GM19240 (cell line): ENCODE results near the gene KIF20B.
"Not testable (repeated sequence)": the region's sequence is repeated elsewhere in the genome, so short reads cannot be mapped to it uniquely, and the experiment has no call there.

Experiments used
- DNase-seq: peaks from one replicate; pipeline ENCODE4 v3.0.0; 2011; ENCODE audit warnings: low spot score; ENCODE audit not compliant: insufficient read length

The KIF20B gene

GRCh38 chr10:89692416-89692815 lies 9.0 kb upstream of the KIF20B start:
- no peak for DNase-seq

DNA sequence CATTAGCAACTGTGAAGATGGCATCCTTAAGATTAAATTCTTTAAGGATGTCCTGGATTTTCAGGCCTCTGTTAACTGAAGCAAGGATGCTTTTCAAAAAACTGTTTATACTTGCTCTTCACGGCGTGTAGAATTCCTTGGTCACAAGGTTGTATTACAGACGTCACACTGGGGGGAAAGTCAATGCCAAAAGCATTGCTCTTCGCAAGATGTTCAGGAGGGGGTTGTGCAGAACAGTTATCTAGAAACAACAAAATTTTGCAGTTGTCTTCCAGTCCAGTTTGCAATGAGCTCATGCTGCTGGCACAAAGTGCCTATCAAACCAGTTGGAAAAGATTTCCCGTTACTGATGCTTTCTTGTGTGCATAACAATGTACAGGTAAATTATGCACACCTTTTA lies 8.2 kb upstream of the KIF20B start:
- no peak for DNase-seq

DNA sequence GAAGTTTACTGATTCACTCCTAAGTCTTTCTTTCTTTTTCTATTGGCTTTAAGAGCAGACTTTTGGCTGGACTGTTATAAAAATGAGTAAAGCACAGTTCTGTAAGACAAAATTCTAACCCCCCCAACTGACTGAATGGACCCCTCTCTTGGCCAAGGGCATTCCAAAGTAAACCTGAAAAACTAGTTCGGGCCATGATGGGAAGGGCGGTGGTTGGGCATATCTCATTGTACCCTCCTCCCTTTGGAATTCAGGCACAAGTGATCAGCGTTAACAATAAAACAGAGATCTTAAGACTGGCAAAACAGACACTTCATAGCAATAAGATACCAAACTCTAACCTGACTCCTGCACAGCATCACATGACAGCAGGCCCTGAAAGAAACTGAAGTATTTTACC lies 6.1 kb upstream of the KIF20B start:
- DNase-seq: no peak

DNA sequence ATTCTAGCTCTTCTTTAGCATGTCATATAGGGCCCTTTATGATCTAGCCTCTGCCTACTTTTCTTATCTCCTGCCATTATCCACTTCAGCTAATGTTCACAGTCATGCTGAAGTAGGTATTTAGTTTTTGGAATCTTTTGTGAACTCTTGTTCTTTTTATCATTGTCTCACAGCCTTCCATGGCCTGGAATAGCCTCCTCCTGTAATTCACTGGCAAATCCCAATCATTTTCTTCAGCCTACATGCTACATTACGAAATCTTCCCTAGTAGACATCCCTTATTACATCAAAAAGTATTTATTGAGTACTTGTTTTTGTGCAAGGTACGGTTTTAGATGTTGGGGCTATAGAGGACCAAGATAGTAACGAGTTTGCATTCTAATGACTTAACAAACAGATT lies 3.4 kb upstream of the KIF20B start:
- DNase-seq: no peak

DNA sequence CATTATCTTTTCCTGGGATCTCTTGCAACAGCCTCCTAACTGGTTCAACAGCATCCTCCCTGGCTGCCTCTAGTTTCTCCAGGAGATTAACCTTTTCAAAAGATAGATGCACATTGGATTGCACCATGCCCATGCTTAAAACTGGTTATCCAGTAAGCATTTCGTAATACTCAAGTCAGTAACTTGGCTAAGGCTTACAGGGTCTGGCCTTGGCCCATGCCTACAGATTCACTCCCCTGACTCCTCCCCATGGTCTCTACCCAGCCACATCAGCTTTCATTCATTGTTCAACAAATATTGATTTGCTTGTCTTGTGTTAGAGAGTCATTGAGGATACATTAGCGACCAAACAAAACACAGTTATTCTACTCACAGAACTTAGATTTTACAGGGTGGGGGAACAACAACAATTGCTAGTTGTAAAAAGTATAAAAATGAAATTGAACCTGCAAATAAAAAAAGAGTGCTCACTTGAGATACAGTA lies 1.8 kb upstream of the KIF20B start:
- no peak for DNase-seq

DNA sequence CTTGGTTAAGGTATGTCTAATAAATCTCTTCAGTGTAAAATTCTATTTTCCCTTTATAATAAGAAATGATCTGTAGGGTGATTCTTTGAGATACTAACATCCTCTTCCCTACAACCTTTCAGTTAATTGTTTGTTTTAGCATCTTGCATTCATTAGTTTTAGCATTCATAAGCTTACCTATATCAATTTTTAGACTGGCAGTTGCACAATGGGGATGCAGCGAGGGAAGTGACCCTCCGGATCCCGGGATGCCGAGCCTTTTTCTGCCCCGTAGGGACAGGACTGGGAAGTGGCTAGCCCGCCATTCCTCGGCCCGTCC lies 508 bp upstream of the KIF20B start:
- no peak for DNase-seq

GRCh38 chr10:89702121-89702480 lies 711 bp downstream of the KIF20B start:
- DNase-seq: no peak

GRCh38 chr10:89705466-89705865 lies 4.1 kb downstream of the KIF20B start:
- DNase-seq: no peak

DNA sequence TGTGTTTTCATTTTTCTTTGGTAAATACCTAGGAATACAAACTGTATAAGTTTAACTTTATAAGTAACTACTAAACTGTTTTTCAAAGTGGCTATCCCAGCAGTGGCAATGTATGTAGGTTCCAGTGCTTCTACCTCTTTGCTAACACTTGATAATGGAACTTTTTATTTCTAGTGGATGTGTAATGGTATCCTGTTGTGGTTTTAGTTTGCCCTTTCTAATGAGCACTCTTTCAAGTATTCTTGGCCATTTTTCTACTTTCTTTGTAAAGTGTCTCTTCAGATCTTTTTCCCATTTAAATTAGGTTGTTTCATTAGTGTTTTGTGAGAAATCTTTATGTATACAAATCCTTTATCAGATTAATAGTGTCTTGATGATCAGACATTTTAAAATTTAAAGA lies 4.6 kb downstream of the KIF20B start:
- DNase-seq: no peak

DNA sequence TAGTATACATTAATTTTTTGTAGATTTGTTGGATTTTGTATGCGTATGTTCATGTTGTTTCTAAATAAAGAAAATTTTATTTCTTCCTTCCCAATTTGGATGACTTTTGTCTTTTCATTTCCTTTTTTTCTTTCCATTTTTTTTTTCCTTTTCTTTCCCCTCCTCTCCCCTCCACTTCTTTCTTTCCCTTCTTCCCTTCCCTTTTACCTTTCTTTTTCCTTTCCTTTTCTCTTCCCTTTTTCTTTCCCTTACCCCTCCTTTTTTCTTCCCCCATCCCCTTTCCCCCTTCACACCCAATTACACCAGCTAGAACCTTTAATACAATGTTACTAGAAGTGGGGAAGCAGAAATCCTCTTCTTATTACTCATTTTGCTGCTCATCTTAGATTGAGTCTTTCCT lies 6.0 kb downstream of the KIF20B start:
- no peak for DNase-seq

DNA sequence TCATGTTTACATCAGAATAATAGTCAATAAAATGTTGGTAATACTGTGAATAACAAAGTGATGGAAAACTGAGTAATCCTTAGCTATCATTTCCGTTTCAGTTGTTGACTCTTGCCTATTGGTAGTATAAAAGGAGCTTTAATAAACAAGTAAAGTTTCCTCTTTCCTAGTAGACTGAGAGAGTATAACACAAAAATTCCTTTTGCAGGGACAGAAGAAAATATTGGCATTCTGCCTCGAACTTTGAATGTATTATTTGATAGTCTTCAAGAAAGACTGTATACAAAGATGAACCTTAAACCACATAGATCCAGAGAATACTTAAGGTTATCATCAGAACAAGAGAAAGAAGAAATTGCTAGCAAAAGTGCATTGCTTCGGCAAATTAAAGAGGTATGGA lies 9.4 kb downstream of the KIF20B start:
- DNase-seq: no peak

DNA sequence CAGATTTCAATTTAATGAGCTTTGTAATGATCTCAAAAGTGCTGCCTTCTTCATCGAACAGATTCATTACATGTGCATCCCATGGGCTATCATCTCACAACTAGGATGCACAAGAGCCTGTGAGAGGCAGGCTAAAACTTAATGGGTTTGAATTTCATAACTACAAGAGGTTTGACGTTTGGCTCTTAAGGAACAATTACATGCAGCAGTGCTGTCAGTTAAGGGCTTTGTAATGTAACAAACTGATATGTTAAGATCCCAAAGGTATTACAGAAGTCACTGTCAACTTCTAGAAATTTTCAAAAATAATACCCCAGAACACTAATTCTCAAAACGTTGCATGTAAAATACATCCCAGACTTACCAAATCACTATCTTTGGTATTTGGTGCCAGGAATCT lies 33.2 kb downstream of the KIF20B start:
- DNase-seq: no peak

GRCh38 chr10:89738551-89739209 lies 37.3 kb downstream of the KIF20B start:
- peak; percentile 43 for DNase-seq

GRCh38 chr10:89741126-89741762 lies 39.9 kb downstream of the KIF20B start:
- DNase-seq: no peak

- DNase-seq: no peak
These were observed 42.6 kb downstream of the KIF20B start for GRCh38 chr10:89744026-89744425.

GRCh38 chr10:89745903-89746302 lies 44.5 kb downstream of the KIF20B start:
- no peak for DNase-seq

DNA sequence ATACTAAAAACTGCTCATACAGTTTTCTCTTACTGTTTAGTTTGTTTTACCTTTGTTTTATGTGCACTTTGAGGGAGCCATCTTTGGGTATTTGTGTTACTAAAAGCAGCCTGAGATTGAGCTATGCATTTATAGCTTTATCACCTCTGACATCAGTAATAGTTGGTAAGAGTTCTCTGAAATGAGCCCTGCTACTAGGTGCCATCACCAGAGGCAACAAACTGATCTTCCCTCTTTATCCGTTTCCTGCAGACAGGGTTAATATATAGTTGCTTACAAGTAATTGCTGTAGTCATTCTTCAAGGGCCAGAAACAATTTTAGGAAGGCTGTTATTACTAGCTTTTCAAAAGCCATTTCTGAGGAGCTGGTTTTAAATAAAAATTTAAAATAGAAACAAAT lies 49.1 kb downstream of the KIF20B start:
- DNase-seq: no peak

- DNase-seq: no peak
These were observed 54.0 kb downstream of the KIF20B start for GRCh38 chr10:89755374-89755773.

- DNase-seq: no peak
These were observed 58.1 kb downstream of the KIF20B start for GRCh38 chr10:89759531-89759930.

- not testable (repeated sequence) for DNase-seq
These were observed 62.3 kb downstream of the KIF20B start for GRCh38 chr10:89763671-89764070.

DNA sequence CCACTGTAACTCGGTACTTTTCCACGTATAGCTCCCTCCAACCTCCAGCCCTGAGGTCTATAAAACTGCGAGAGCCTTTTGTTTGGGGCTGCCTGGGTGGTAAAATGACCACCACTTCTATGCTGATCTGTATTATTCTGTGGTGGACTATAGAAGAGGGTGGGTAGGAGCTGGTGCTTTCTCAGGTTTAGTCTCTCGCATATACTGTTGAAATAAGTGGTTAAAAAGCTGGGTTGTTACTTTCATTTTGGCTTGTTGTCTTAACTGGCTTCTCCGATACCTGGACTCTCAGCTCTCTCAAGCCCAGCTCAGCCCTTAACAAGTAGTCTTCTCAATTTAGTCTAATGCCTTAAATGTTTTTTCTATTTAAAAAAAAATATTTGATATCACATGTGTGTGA lies 70.3 kb downstream of the KIF20B start:
- DNase-seq: no peak

DNA sequence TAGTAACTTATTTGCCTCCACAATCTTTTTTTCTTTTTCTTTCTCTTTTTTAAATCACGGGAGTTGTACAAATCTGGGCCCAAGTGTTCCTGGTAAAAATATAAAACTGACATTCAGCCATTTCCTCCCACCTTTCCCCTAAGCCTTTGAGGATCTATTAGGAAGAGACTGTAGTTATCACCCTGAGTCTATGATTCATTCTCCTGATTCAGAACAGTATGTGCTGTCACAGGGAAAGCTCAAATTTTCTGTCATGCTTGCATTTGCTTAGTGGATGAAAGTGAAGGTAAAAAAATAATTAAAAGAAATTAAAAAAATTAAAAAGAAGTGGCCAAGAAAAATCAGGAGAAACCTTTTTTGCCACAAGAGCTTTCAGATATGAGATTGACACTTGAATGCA lies 71.7 kb downstream of the KIF20B start:
- no peak for DNase-seq

DNA sequence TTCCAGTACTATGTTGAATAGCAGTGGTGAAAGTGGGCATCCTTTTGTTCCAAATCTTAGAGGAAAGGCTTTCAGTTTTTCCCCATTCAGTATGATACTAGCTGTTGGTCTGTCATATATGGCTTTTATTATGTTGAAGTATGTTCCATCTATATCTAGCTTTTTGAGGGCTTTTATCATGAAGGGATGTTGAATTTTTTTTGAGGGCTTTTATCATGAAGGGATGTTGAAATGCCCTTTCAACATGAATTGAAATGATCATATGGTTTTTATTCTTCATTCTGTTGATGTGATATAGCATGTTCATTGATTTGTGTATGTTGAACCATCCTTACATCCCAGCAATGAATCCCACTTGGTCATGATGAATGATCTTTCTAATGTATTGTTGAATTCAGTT lies 75.3 kb downstream of the KIF20B start:
- DNase-seq: no peak

DNA sequence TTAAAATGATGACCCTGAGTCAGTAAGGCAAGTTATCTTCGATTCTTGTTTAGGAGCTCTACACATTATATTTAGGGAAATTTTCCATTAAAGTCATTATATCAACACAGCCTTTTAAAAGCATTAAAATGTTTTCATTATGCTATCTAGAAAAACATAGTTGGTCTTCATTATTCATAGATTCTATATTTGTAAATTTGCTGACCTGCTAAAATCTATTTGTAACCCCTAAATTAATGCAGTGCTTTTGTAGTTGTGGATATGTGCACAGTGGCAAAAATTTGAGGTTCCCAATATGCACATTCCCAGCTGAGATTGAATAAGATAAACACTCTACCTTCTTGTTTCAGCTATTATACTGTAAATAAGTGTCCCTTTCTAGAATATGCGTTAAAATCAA lies 81.1 kb downstream of the KIF20B start:
- no peak for DNase-seq
